HEK293 (cell line): Measurements from ENCODE around the gene ZFHX3.

Source experiments
- GFI1B ChIP-seq: fragments of 450-650 bp; formaldehyde crosslinking; IDR thresholded peaks from 2 replicates; pipeline ENCODE4 v1.5.1; 2016; ENCODE audit warnings: missing biosample characterization, missing genetic modification characterization
- IKZF3 ChIP-seq: fragments of 450-650 bp; IDR thresholded peaks from 2 replicates; pipeline ENCODE4 v1.5.0; 2018; ENCODE audit warnings: missing biosample characterization, mild to moderate bottlenecking, missing genetic modification characterization, moderate library complexity
- KLF10 ChIP-seq: fragments of 450-650 bp; IDR thresholded peaks from 2 replicates; pipeline ENCODE4 v1.5.1; 2018; ENCODE audit warnings: missing biosample characterization, mild to moderate bottlenecking, missing genetic modification characterization
- KLF16 ChIP-seq: fragments of 450-650 bp; formaldehyde crosslinking; IDR thresholded peaks from 2 replicates; pipeline ENCODE4 v1.5.1; 2017; ENCODE audit warnings: missing biosample characterization, missing genetic modification characterization
- KLF9 ChIP-seq: fragments of 450-650 bp; formaldehyde crosslinking; IDR thresholded peaks from 2 replicates; pipeline ENCODE4 v1.5.1; 2016; ENCODE audit warnings: missing biosample characterization, missing genetic modification characterization, low read depth
- MZF1 ChIP-seq: fragments of 450-650 bp; formaldehyde crosslinking; IDR thresholded peaks from 2 replicates; pipeline ENCODE4 v1.5.1; 2017; ENCODE audit warnings: missing biosample characterization, missing genetic modification characterization, borderline replicate concordance
- PRDM1 ChIP-seq: fragments of 450-650 bp; formaldehyde crosslinking; IDR thresholded peaks from 2 replicates; pipeline ENCODE4; 2016; ENCODE audit warnings: missing biosample characterization, missing genetic modification characterization
- SP7 ChIP-seq: fragments of 450-650 bp; formaldehyde crosslinking; IDR thresholded peaks from 2 replicates; pipeline ENCODE4 v1.5.1; 2016; ENCODE audit warnings: missing biosample characterization, missing genetic modification characterization
- TCF7L2 ChIP-seq: IDR thresholded peaks from 2 replicates; pipeline ENCODE4 v1.6.1; 2011; ENCODE audit warnings: low read depth, mild to moderate bottlenecking, inconsistent platforms, low read length, moderate library complexity, borderline replicate concordance
- ZBTB17 ChIP-seq: fragments of 450-650 bp; formaldehyde crosslinking; IDR thresholded peaks from 2 replicates; pipeline ENCODE4 v1.5.1; 2016; ENCODE audit warnings: missing biosample characterization, missing genetic modification characterization
- ZBTB20 ChIP-seq: fragments of 450-650 bp; formaldehyde crosslinking; IDR thresholded peaks from 2 replicates; pipeline ENCODE4 v1.5.1; 2016; ENCODE audit warnings: missing biosample characterization, missing genetic modification characterization
- ZBTB8A ChIP-seq: fragments of 450-650 bp; formaldehyde crosslinking; IDR thresholded peaks from 2 replicates; pipeline ENCODE4 v1.5.1; 2016; ENCODE audit warnings: missing biosample characterization, missing genetic modification characterization
- ZFP3 ChIP-seq: fragments of 450-650 bp; formaldehyde crosslinking; IDR thresholded peaks from 2 replicates; pipeline ENCODE4 v1.5.1; 2016; ENCODE audit warnings: low read depth, missing biosample characterization, missing genetic modification characterization
- ZFP41 ChIP-seq: fragments of 450-650 bp; formaldehyde crosslinking; IDR thresholded peaks from 2 replicates; pipeline ENCODE4 v1.5.1; 2016; ENCODE audit warnings: missing biosample characterization, missing genetic modification characterization, borderline replicate concordance
- ZIC2 ChIP-seq: fragments of 450-650 bp; formaldehyde crosslinking; IDR thresholded peaks from 2 replicates; pipeline ENCODE4 v1.5.1; 2016; ENCODE audit warnings: missing biosample characterization, missing genetic modification characterization
- ZNF121 ChIP-seq: fragments of 450-650 bp; formaldehyde crosslinking; IDR thresholded peaks from 2 replicates; pipeline ENCODE4 v1.5.1; 2016; ENCODE audit warnings: missing biosample characterization, missing genetic modification characterization
- ZNF174 ChIP-seq: fragments of 450-650 bp; formaldehyde crosslinking; IDR thresholded peaks from 2 replicates; pipeline ENCODE4 v1.5.0; 2017; ENCODE audit warnings: missing biosample characterization, mild to moderate bottlenecking, missing genetic modification characterization
- ZNF19 ChIP-seq: fragments of 450-650 bp; formaldehyde crosslinking; IDR thresholded peaks from 2 replicates; pipeline ENCODE4; 2016; ENCODE audit warnings: missing biosample characterization, missing genetic modification characterization, low read depth
- ZNF248 ChIP-seq: fragments of 450-650 bp; formaldehyde crosslinking; IDR thresholded peaks from 2 replicates; pipeline ENCODE4 v1.5.1; 2017; ENCODE audit warnings: missing biosample characterization, missing genetic modification characterization
- ZNF302 ChIP-seq: fragments of 450-650 bp; formaldehyde crosslinking; IDR thresholded peaks from 2 replicates; pipeline ENCODE4 v1.5.1; 2016; ENCODE audit warnings: missing biosample characterization, missing genetic modification characterization, low read depth
- ZNF324 ChIP-seq: fragments of 450-650 bp; formaldehyde crosslinking; IDR thresholded peaks from 2 replicates; pipeline ENCODE4 v1.5.1; 2016; ENCODE audit warnings: missing biosample characterization, missing genetic modification characterization
- ZNF394 ChIP-seq: fragments of 450-650 bp; formaldehyde crosslinking; IDR thresholded peaks from 2 replicates; pipeline ENCODE4 v1.5.1; 2016; ENCODE audit warnings: missing biosample characterization, missing genetic modification characterization, mild to moderate bottlenecking, moderate library complexity, borderline replicate concordance
- ZNF510 ChIP-seq: fragments of 450-650 bp; formaldehyde crosslinking; IDR thresholded peaks from 2 replicates; pipeline ENCODE4 v1.5.1; 2018; ENCODE audit warnings: mild to moderate bottlenecking, missing genetic modification characterization, missing biosample characterization; ENCODE audit not compliant: insufficient replicate concordance
- ZNF596 ChIP-seq: fragments of 450-650 bp; IDR thresholded peaks from 2 replicates; pipeline ENCODE4 v1.5.0; 2018; ENCODE audit warnings: missing biosample characterization, mild to moderate bottlenecking, missing genetic modification characterization, moderate library complexity
- ZNF660 ChIP-seq: fragments of 450-650 bp; IDR thresholded peaks from 2 replicates; pipeline ENCODE4 v1.5.1; 2018; ENCODE audit warnings: missing biosample characterization, mild to moderate bottlenecking, missing genetic modification characterization
- TF ChIP-seq, protein P1 (sequence below): fragments of 450-650 bp; formaldehyde crosslinking; IDR thresholded peaks from 2 replicates; pipeline ENCODE4 v1.5.1; 2016; ENCODE audit warnings: missing biosample characterization, missing genetic modification characterization
- TF ChIP-seq, protein P2 (sequence below): fragments of 450-650 bp; formaldehyde crosslinking; IDR thresholded peaks from 2 replicates; pipeline ENCODE4 v1.5.1; 2016; ENCODE audit warnings: missing biosample characterization, missing genetic modification characterization
- TF ChIP-seq, protein P3 (sequence below): fragments of 450-650 bp; formaldehyde crosslinking; IDR thresholded peaks from 2 replicates; pipeline ENCODE4 v1.5.1; 2017; ENCODE audit warnings: missing biosample characterization, missing genetic modification characterization
- TF ChIP-seq, protein P4 (sequence below): fragments of 450-650 bp; formaldehyde crosslinking; IDR thresholded peaks from 2 replicates; pipeline ENCODE4 v1.5.1; 2017; ENCODE audit warnings: missing biosample characterization, mild to moderate bottlenecking, missing genetic modification characterization, moderate library complexity
- TF ChIP-seq, protein P5 (sequence below): fragments of 450-650 bp; formaldehyde crosslinking; IDR thresholded peaks from 2 replicates; pipeline ENCODE4 v1.5.1; 2017; ENCODE audit warnings: missing biosample characterization, missing genetic modification characterization

ZFHX3 gene

DNA sequence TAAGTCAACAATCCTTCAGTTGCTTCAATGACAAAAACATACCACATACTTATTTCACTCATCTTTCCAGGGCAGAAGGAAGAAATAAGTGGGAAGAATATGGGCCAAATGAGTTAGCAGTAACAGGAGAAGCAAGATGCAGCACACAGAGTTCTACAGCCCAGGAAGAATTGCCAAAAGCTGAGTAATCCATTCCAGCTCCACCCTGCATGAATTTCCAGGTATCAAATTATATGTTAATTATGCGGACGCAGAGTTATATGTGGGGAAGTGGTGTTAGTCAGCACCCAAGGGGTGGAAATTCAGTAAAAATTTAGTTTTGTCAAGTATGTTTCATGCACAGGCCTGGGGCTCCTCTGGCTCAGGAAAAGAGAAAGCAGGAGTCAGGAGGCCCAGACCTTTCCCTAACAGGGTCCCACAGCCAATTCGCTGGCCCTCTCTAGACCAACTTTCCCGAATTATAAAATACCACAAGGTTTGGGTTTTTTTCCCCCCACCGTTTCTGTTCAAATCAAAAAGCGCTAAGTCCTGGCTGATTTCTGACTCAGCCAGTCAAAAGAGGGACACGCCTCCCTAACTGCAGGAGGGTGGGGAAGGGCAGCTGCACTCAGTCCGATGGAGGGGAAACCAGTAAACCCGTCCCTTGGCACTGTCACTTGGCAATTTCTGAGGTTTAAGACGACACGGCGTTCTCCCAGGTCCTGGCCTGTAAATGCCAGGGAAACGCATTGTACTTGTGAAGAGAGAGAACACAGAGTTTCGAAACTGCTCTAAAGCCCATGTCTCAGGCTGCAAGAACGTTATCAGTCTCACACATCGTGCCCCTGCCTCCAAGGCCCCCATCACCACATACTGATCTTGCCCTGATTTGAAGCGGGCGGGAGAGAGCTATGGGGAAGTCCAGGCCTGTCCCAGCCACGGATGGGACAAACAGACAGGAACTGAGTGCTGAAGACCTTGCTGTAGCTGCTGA, 58.1 kb downstream of the ZFHX3 start (continued):
- TF ChIP-seq ZNF596 (tag by site-specific recombination) (no peak), ZIC2 (tag by site-specific recombination) (no peak), ZBTB17 (tag by site-specific recombination) (peak; percentile 67), MZF1 (tag by site-specific recombination) (0 out of 2 replicates have a peak, but pooled peaks have one; percentile 23), ZBTB8A (no peak), ZNF394 (no peak), TCF7L2 (no peak), ZNF302 (tag by site-specific recombination) (no peak), SP7 (tag by site-specific recombination) (peak; percentile 66), GFI1B (tag by site-specific recombination) (no peak), ZNF248 (tag by site-specific recombination) (no peak), ZBTB20 (peak; percentile 93), ZNF324 (tag by site-specific recombination) (no peak), IKZF3 (no peak), KLF16 (tag by site-specific recombination) (peak; percentile 20; the same call in 1 of the 2 replicates), ZNF174 (no peak), KLF10 (peak; percentile 67), ZFP41 (tag by site-specific recombination) (no peak), ZNF510 (tag by site-specific recombination) (no peak), ZFP3 (tag by site-specific recombination) (no peak), ZNF121 (tag by site-specific recombination) (no peak), ZNF19 (tag by site-specific recombination) (no peak), ZNF660 (tag by site-specific recombination) (peak; percentile 45), KLF9 (tag by site-specific recombination) (peak; percentile 81), PRDM1 (tag by site-specific recombination) (no peak; the same call in 1 of the 2 replicates)
- TF ChIP-seq, protein P1, sequence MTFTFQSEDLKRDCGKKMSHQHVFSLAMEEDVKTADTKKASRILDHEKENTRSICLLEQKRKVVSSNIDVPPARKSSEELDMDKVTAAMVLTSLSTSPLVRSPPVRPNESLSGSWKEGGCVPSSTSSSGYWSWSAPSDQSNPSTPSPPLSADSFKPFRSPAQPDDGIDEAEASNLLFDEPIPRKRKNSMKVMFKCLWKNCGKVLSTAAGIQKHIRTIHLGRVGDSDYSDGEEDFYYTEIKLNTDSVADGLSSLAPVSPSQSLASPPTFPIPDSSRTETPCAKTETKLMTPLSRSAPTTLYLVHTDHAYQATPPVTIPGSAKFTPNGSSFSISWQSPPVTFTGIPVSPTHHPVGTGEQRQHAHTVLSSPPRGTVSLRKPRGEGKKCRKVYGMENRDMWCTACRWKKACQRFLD (tag by site-specific recombination) = no peak
- TF ChIP-seq, protein P2, sequence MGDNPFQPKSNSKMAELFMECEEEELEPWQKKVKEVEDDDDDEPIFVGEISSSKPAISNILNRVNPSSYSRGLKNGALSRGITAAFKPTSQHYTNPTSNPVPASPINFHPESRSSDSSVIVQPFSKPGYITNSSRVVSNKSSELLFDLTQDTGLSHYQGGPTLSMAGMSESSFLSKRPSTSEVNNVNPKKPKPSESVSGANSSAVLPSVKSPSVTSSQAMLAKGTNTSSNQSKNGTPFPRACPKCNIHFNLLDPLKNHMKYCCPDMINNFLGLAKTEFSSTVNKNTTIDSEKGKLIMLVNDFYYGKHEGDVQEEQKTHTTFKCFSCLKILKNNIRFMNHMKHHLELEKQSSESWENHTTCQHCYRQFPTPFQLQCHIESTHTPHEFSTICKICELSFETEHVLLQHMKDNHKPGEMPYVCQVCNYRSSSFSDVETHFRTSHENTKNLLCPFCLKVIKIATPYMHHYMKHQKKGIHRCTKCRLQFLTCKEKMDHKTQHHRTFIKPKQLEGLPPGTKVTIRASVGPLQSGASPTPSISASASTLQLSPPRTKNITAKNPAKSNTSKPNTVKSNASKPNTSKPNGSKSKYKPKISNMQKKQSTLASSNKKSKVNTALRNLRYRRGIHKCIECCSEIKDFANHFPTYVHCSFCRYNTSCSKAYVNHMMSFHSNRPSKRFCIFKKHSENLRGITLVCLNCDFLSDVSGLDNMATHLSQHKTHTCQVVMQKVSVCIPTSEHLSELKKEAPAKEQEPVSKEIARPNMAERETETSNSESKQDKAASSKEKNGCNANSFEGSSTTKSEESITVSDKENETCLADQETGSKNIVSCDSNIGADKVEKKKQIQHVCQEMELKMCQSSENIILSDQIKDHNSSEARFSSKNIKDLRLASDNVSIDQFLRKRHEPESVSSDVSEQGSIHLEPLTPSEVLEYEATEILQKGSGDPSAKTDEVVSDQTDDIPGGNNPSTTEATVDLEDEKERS (tag by site-specific recombination) = no peak
- TF ChIP-seq, protein P3, sequence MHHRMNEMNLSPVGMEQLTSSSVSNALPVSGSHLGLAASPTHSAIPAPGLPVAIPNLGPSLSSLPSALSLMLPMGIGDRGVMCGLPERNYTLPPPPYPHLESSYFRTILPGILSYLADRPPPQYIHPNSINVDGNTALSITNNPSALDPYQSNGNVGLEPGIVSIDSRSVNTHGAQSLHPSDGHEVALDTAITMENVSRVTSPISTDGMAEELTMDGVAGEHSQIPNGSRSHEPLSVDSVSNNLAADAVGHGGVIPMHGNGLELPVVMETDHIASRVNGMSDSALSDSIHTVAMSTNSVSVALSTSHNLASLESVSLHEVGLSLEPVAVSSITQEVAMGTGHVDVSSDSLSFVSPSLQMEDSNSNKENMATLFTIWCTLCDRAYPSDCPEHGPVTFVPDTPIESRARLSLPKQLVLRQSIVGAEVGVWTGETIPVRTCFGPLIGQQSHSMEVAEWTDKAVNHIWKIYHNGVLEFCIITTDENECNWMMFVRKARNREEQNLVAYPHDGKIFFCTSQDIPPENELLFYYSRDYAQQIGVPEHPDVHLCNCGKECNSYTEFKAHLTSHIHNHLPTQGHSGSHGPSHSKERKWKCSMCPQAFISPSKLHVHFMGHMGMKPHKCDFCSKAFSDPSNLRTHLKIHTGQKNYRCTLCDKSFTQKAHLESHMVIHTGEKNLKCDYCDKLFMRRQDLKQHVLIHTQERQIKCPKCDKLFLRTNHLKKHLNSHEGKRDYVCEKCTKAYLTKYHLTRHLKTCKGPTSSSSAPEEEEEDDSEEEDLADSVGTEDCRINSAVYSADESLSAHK (tag by site-specific recombination) = peak; percentile 16; the same call in 1 of the 2 replicates
- TF ChIP-seq, protein P4, sequence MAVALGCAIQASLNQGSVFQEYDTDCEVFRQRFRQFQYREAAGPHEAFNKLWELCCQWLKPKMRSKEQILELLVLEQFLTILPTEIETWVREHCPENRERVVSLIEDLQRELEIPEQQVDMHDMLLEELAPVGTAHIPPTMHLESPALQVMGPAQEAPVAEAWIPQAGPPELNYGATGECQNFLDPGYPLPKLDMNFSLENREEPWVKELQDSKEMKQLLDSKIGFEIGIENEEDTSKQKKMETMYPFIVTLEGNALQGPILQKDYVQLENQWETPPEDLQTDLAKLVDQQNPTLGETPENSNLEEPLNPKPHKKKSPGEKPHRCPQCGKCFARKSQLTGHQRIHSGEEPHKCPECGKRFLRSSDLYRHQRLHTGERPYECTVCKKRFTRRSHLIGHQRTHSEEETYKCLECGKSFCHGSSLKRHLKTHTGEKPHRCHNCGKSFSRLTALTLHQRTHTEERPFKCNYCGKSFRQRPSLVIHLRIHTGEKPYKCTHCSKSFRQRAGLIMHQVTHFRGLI (tag by site-specific recombination) = no peak
- TF ChIP-seq, protein P5, sequence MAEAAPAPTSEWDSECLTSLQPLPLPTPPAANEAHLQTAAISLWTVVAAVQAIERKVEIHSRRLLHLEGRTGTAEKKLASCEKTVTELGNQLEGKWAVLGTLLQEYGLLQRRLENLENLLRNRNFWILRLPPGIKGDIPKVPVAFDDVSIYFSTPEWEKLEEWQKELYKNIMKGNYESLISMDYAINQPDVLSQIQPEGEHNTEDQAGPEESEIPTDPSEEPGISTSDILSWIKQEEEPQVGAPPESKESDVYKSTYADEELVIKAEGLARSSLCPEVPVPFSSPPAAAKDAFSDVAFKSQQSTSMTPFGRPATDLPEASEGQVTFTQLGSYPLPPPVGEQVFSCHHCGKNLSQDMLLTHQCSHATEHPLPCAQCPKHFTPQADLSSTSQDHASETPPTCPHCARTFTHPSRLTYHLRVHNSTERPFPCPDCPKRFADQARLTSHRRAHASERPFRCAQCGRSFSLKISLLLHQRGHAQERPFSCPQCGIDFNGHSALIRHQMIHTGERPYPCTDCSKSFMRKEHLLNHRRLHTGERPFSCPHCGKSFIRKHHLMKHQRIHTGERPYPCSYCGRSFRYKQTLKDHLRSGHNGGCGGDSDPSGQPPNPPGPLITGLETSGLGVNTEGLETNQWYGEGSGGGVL = peak; percentile 72
